ENCODE results near the gene VWA8.

VWA8 gene

GRCh38 chr13:41960637-41961465 is at the start of gene VWA8:
VWA8 (minus strand) TSS chr13:41961109; CDS start chr13:41961015, 94 bp downstream.
- peak; percentile 88 for DNase-seq

GRCh38 chr13:42009057-42009456 is 48.1 kb upstream of the VWA8 start:
- no peak for DNase-seq

GRCh38 chr13:42007844-42008243 is 46.9 kb upstream of the VWA8 start:
- DNase-seq, result no peak

- DNase-seq, result no peak
Observed at GRCh38 chr13:42002066-42002465, 41.2 kb upstream of the VWA8 start.

GRCh38 chr13:42001580-42001979 is 40.7 kb upstream of the VWA8 start:
- DNase-seq, result no peak

- DNase-seq, result no peak
Observed at GRCh38 chr13:42000846-42001245, 39.9 kb upstream of the VWA8 start.

- DNase-seq, result no peak
Observed at GRCh38 chr13:41997396-41997795, 36.5 kb upstream of the VWA8 start.

GRCh38 chr13:41995946-41996345 is 35.0 kb upstream of the VWA8 start:
- no peak for DNase-seq

GRCh38 chr13:41995336-41995735 is 34.4 kb upstream of the VWA8 start:
- DNase-seq, result no peak

GRCh38 chr13:41994696-41995095 is 33.8 kb upstream of the VWA8 start:
- DNase-seq, result no peak

GRCh38 chr13:41991936-41992335 is 31.0 kb upstream of the VWA8 start:
- no peak for DNase-seq

GRCh38 chr13:41988244-41988643 is 27.3 kb upstream of the VWA8 start:
- DNase-seq, result no peak

- no peak for DNase-seq
Observed at GRCh38 chr13:41985788-41986508, 25.0 kb upstream of the VWA8 start.

- DNase-seq, result no peak
Observed at GRCh38 chr13:41981951-41982715, 21.2 kb upstream of the VWA8 start.

GRCh38 chr13:41978007-41978406 is 17.1 kb upstream of the VWA8 start:
- no peak for DNase-seq

- DNase-seq, result no peak
Observed at GRCh38 chr13:41976476-41976875, 15.6 kb upstream of the VWA8 start.

GRCh38 chr13:41974262-41974900 is 13.5 kb upstream of the VWA8 start:
- no peak for DNase-seq

- DNase-seq, result no peak
Observed at GRCh38 chr13:41973247-41973741, 12.4 kb upstream of the VWA8 start.

- no peak for DNase-seq
Observed at GRCh38 chr13:41971848-41972247, 10.9 kb upstream of the VWA8 start.

- DNase-seq, result no peak
Observed at GRCh38 chr13:41970918-41971317, 10.0 kb upstream of the VWA8 start.

GRCh38 chr13:41970022-41970421 is 9.1 kb upstream of the VWA8 start:
- DNase-seq, result no peak

- DNase-seq, result no peak
Observed at GRCh38 chr13:41969072-41969471, 8.2 kb upstream of the VWA8 start.

GRCh38 chr13:41966671-41967070 is 5.8 kb upstream of the VWA8 start:
- DNase-seq, result no peak
